Fibroblast of the aortic adventitia (primary cell): Measurements from ENCODE around the gene FAM53B. TPM values are rescaled to one million over a fixed set of nuclear protein-coding genes. Genes with fewer than 3 reads are reported as not detected.

ENCODE experiments used
- DNase-seq: peaks from one replicate; pipeline ENCODE4 v3.0.0-alpha.2; 2010; ENCODE audit warnings: low read depth
- H3K4me3 ChIP-seq: 2 replicates; pipeline ENCODE4 v1.5.1; 2011; ENCODE audit warnings: low read depth, mild to moderate bottlenecking, control low read depth, low read length, moderate library complexity
- CTCF ChIP-seq: IDR thresholded peaks from 2 replicates; pipeline ENCODE4 v1.5.1; 2011; ENCODE audit warnings: mild to moderate bottlenecking, low read length, control low read depth, inconsistent platforms; ENCODE audit not compliant: insufficient read depth
- total RNA-seq: library from RNA; depleted of rRNA; stranded (reverse); fragments of >200 nt; gene quantifications from 2 replicates; pipeline ENCODE4 v1.2.3, GENCODE V29; 2012; ENCODE audit warnings: low replicate concordance

FAM53B gene
- total RNA-seq, 1 donor, result 9.2 TPM

- DNase-seq, result no peak
- no peak for TF ChIP-seq CTCF
- H3K4me3 ChIP-seq, result peak overlapping the region; percentile 70
Measured at GRCh38 chr10:124741922-124742412, 2.2 kb downstream of the FAM53B start.

- TF ChIP-seq CTCF, result peak; percentile 86
- no peak overlapping the region for H3K4me3 ChIP-seq
- peak; percentile 85 for DNase-seq
Measured at GRCh38 chr10:124741281-124741921, 2.8 kb downstream of the FAM53B start.

GRCh38 chr10:124740369-124741280 is 3.6 kb downstream of the FAM53B start:
- peak overlapping the region; percentile 34 for H3K4me3 ChIP-seq
- no peak for TF ChIP-seq CTCF
- DNase-seq, result peak; percentile 70

- peak overlapping the region; percentile 0 for H3K4me3 ChIP-seq
- DNase-seq, result peak; percentile 68
- TF ChIP-seq CTCF, result no peak
Measured at GRCh38 chr10:124739986-124740368, 4.2 kb downstream of the FAM53B start.

GRCh38 chr10:124739119-124739921 is 4.9 kb downstream of the FAM53B start:
- TF ChIP-seq CTCF, result no peak

GRCh38 chr10:124738441-124738840 is 5.7 kb downstream of the FAM53B start:
- DNase-seq, result no peak
- TF ChIP-seq CTCF, result no peak
- H3K4me3 ChIP-seq, result no peak overlapping the region

More at GRCh38 chr10:124739119-124739921, 4.9 kb downstream of the FAM53B start:
- peak; percentile 53 for DNase-seq
- H3K4me3 ChIP-seq, result peak overlapping the region; percentile 3
